ENCODE data around the gene WIPF3.

Gene WIPF3

DNA sequence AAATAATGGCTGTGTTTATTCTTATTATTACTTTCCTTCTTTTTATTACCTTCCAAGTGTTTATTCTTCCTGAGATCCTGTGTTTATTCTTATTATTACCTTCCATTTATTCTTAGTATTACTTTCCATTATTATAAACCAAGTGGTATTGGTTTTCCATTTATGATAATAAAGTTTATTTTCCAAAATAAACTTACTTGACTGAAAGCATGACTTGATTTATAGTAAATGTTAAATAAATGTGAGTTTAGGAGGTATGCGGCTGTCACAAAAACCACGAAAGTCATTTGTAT, 20.2 kb downstream of the WIPF3 start:
- Histone ChIP-seq H3K4me3 (ENCODE audit: low read depth, low read length) (no peak overlapping the region), H3K36me3 (no peaks in the 10 kb centered on the region), H3K4me1 (no peaks in the 10 kb centered on the region), H3K9me3 (no peaks in the 10 kb centered on the region), H3K27me3 (peaks cover 49% of the 10 kb centered on the region)
- TF ChIP-seq, protein P1, sequence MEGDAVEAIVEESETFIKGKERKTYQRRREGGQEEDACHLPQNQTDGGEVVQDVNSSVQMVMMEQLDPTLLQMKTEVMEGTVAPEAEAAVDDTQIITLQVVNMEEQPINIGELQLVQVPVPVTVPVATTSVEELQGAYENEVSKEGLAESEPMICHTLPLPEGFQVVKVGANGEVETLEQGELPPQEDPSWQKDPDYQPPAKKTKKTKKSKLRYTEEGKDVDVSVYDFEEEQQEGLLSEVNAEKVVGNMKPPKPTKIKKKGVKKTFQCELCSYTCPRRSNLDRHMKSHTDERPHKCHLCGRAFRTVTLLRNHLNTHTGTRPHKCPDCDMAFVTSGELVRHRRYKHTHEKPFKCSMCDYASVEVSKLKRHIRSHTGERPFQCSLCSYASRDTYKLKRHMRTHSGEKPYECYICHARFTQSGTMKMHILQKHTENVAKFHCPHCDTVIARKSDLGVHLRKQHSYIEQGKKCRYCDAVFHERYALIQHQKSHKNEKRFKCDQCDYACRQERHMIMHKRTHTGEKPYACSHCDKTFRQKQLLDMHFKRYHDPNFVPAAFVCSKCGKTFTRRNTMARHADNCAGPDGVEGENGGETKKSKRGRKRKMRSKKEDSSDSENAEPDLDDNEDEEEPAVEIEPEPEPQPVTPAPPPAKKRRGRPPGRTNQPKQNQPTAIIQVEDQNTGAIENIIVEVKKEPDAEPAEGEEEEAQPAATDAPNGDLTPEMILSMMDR (IDR thresholded peaks at IDR 0.05; ENCODE audit: low read depth, low read length): no peak
- DNase-seq: no peak

- Histone ChIP-seq H3K9me3 (no peaks in the 10 kb centered on the region), H3K4me3 (ENCODE audit: low read depth, low read length) (no peak overlapping the region), H3K36me3 (no peaks in the 10 kb centered on the region), H3K27me3 (peaks cover 46% of the 10 kb centered on the region), H3K4me1 (no peaks in the 10 kb centered on the region)
- DNase-seq: no peak
- TF ChIP-seq, protein P1 (IDR thresholded peaks at IDR 0.05; ENCODE audit: low read depth, low read length): no peak
These were observed 20.6 kb downstream of the WIPF3 start for GRCh38 chr7:29826904-29827303.

DNA sequence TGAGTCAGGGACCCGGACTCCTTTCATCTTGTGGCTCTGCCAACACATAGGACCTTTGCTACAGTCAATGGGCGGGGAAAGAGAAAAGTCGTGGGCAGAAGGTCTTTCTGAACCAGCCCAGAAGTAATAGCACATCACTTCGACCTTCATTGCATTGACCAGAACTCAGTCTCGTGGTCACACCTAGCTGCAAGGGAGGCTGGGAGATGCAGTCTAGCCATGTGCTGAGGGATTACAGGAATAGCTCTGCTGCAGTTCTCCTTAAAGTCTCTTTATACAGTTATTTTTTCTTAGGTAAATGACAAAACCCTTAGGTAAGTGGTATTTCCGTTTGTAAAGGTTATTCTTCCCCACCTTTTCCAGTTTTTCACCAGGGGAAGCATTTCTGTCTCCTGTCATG, 25.4 kb downstream of the WIPF3 start:
- H3K9me3 ChIP-seq: no peaks in the 10 kb centered on the region
- TF ChIP-seq, protein P1 (IDR thresholded peaks at IDR 0.05; ENCODE audit: low read depth, low read length): no peak
- no peak for DNase-seq
- H3K27me3 ChIP-seq: peaks cover 17% of the 10 kb centered on the region
- no peaks in the 10 kb centered on the region for H3K36me3 ChIP-seq
- no peak overlapping the region for H3K4me3 ChIP-seq (ENCODE audit: low read depth, low read length)
- H3K4me1 ChIP-seq: no peaks in the 10 kb centered on the region

- DNase-seq: no peak
- Histone ChIP-seq H3K4me1 (no peaks in the 10 kb centered on the region), H3K9me3 (no peaks in the 10 kb centered on the region), H3K4me3 (ENCODE audit: low read depth, low read length) (no peak overlapping the region), H3K36me3 (no peaks in the 10 kb centered on the region), H3K27me3 (no peaks in the 10 kb centered on the region)
- TF ChIP-seq, protein P1 (IDR thresholded peaks at IDR 0.05; ENCODE audit: low read depth, low read length): no peak
These were observed 27.6 kb downstream of the WIPF3 start for GRCh38 chr7:29833929-29834328.

- Histone ChIP-seq H3K9me3 (no peaks in the 10 kb centered on the region), H3K4me3 (ENCODE audit: low read depth, low read length) (no peak overlapping the region), H3K27me3 (no peaks in the 10 kb centered on the region), H3K36me3 (no peaks in the 10 kb centered on the region), H3K4me1 (no peaks in the 10 kb centered on the region)
- no peak for DNase-seq
- TF ChIP-seq, protein P1 (IDR thresholded peaks at IDR 0.05; ENCODE audit: low read depth, low read length): no peak
These were observed 29.4 kb downstream of the WIPF3 start for GRCh38 chr7:29835718-29836117.

DNA sequence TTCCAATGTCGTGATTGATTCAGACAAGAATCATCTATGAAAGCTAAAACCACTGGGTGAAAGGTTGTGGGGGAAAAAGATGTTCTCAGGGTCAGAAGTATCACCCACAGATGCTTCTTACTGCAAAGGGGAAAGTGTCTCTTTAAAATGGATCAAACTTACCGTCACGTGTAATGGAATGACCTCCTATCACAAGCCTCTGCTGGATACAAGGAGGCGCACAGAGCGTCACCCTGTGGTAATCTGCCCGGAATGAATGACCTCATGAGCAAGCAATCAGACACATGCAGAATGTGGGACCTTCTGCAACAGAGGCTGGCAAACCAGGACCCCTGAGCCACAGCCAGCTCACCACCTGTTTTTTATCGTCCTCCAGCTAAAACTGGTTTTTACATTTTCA, 33.0 kb downstream of the WIPF3 start:
- Histone ChIP-seq H3K36me3 (no peaks in the 10 kb centered on the region), H3K27me3 (peaks cover under 1% of the 10 kb centered on the region), H3K4me3 (ENCODE audit: low read depth, low read length) (no peak overlapping the region), H3K4me1 (no peaks in the 10 kb centered on the region), H3K9me3 (no peaks in the 10 kb centered on the region)
- DNase-seq: no peak
- TF ChIP-seq, protein P1 (IDR thresholded peaks at IDR 0.05; ENCODE audit: low read depth, low read length): no peak

Measured in BE2C (cell line).